GM19240 (cell line): ENCODE results near the gene TBC1D16.
"Not testable (repeated sequence)": the region's sequence is repeated elsewhere in the genome, so short reads cannot be mapped to it uniquely, and the experiment has no call there.

Experiments
- DNase-seq: peaks from one replicate; pipeline ENCODE4 v3.0.0; 2011; ENCODE audit warnings: low spot score; ENCODE audit not compliant: insufficient read length

Gene TBC1D16

DNA sequence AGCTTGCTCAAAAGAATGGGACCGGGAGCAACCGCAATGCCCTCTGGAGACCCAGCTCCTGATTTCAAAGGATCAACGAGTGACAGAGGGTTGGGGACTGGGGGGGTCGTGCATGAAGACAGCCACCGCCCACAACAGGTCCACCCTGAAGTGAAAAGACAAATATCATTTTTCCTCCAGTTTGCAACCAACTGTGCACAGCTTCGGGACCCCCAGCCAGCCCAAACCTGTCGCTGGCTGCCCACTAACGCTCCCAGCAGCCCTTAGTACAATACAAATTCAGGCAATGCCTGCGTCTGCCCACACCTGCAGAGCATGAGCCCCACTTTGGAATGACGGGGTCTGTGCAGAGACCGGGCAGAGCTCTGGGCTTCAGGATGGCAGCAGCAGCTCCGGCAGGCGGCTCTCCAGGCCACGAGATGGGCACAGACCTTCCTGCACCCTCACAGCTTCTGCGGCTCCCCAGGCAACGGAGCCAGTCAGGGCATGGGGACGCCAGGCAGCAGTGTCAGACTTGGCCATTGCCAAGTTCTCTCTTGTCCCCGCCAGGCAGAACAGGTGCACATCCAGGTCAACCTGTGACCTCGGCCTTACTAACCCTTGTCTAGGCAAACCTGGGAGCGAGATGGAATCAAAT, 60.1 kb downstream of the TBC1D16 start:
- DNase-seq: no peak

GRCh38 chr17:79974566-79975497, 60.8 kb downstream of the TBC1D16 start:
- DNase-seq: no peak

DNA sequence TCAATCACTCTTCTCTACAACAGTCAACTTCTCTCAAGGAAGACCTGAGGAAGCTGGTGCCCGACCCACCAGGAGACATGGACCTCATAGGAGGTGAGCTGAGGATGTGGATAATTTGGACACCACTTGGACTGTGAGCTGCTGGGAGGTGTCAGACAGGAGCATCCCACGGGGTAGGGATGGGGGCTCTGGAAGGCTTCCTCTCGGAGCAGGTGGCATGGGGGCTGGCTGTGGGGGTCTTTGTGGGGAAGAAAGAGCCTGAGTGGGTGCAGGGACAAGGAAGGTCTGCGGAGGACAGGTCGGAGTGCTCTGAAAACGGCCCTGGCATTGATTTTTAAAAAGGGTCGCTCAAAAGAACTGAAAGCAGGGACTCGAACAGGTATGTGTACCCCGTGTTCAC, 64.0 kb downstream of the TBC1D16 start:
- DNase-seq: no peak

DNA sequence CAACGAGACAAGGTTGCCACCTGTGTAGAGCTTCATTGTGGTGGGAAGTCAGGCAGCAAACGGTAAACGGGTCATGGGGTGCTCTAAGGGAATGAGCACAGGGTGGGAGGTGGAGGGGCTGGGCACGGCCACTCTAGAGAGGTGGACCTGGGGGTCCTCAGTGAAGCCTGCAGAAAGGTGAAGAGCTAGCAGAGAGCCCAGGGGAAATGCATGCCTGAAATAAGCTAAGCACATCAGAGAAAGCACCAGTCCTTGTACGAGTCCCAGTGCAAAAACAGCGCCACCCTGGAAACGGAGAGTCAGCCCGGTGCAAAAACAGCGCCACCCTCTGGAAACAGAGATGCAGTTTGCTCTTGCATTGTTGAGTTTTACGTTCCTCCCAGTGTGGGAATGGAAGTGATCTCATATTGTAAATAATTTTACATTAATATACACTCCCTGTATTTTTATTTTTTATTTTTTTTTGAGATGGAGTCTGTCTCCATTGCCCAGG, 65.0 kb downstream of the TBC1D16 start:
- DNase-seq: no peak

DNA sequence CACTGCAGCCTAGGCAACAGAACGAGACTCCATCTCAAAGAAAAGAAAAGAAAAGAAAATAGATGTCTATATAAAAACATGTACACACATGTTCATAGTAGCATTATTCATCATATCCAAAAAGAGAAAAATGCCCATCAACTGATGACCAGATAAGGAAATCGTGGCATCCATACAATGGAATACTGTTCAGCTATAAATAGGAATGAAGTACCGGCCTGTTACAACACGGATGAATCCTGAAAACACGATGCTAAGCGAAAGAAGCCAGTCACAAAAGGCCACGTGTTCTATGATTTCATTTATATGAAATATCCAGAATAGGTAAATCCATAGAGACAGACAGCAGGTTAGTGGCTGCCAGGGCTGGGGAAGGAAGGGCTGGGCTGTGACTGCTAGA, 65.8 kb downstream of the TBC1D16 start:
- DNase-seq: no peak

GRCh38 chr17:79968116-79968515, 67.6 kb downstream of the TBC1D16 start:
- no peak for DNase-seq

GRCh38 chr17:79966681-79967080, 69.0 kb downstream of the TBC1D16 start:
- no peak for DNase-seq

- DNase-seq: no peak
Measured at GRCh38 chr17:79965806-79966205, 69.9 kb downstream of the TBC1D16 start.

DNA sequence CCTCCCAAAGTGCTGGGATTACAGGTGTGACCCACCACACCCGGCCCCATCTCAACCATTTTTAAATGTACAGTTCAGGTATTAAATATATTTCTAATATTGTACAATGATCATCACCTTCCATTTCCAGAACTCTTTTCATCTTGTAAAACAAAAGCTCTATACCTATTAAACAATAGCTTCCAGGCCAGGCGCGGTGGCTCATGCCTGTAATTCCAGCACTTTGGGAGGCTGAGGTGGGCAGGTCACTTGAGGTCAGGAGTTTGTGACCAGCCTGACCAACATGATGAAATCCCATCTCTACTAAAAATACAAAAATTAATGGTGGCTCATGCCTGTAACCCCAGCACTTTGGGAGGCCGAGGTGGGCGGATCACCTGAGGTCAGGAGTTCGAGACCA, 73.2 kb downstream of the TBC1D16 start:
- DNase-seq: not testable (repeated sequence)

DNA sequence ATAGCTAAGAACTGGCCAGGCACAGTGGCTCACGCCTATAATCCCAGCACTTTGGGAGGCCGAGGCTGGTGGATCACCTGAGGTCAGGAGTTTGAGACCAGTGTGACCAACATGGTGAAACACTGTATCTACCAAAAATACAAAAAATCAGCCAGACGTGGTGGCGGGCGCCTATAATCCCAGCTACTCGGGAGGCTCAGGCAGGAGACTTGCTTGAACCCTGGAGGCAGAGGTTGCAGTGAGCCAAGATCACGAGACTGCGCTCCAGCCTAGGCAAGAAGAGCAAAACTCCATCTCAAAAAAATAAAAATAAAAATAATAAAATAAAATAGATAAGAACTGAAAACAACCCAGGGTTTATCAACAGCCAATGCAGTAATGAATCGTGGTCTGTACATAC, 74.1 kb downstream of the TBC1D16 start:
- not testable (repeated sequence) for DNase-seq

DNA sequence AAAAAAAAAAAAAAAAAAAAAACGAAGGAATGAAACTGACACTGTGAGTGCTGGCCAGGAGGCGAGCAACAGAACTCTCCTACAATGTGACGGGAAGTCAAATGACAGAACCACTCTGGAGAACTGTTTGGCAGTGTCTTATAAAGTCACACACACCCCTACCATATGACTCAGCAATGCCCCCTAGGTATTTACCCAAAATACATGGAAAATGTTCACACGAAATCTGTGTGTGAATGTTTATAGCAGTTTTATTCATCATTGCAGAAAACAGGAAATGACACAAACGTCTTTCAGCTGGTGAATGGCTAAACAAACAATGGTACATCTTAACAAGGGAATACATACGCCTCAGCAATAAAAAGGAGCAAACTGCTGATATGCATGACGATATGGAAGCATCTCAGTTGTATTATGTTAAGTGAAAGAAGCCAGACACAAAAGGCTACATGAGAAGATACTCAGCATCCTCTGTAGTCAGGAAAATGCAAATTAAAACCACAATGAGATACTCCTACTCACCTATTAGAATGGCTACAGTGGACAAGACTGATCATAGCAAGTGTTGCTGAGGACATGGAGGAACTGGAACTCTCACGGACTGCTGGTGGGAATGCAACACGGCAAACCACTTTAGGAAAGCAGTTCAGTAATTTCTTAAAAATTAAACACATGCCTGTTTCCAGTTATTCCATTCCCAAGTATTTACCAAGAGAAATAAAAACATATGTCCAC, 74.7 kb downstream of the TBC1D16 start:
- no peak for DNase-seq

DNA sequence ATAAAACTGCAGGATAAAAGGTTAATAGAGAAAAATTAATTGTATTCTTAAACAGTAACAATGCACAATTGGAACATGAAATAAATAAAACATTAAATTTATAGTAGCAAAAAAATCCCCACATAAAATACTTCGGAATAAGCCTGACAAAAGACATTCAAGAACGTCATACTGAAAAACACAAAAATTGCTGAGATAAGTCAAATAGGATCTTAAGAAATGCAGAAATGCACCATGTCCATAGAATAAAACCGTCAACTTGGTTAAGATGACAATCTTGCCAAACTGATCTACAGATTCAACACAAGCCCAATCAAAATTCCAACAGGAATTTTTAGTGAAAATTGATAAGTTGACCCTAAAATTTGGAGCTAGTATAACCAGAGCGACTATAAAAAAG, 76.6 kb downstream of the TBC1D16 start:
- no peak for DNase-seq

DNA sequence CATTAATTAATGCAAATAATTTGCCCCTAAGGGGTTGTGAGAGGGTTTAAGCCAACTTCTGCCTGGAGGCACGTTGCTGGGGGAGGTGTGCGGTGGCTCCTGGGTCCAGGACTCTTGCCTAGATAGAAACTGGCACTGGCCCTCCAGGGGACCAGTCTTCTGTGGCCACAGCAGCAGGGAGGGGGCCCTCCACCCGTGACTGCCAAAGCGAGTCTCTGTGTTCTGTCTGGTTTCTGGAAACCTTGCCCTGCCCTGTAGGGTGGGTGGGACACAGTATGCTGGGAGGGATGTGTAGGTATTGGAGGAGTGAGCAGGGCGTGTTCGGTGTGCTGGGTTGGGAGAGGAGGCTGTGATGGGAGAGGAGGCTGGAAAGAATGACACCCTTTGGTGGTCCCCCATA, 78.8 kb downstream of the TBC1D16 start:
- no peak for DNase-seq

- not testable (repeated sequence) for DNase-seq
Measured at GRCh38 chr17:79956441-79956735, 79.3 kb downstream of the TBC1D16 start.

DNA sequence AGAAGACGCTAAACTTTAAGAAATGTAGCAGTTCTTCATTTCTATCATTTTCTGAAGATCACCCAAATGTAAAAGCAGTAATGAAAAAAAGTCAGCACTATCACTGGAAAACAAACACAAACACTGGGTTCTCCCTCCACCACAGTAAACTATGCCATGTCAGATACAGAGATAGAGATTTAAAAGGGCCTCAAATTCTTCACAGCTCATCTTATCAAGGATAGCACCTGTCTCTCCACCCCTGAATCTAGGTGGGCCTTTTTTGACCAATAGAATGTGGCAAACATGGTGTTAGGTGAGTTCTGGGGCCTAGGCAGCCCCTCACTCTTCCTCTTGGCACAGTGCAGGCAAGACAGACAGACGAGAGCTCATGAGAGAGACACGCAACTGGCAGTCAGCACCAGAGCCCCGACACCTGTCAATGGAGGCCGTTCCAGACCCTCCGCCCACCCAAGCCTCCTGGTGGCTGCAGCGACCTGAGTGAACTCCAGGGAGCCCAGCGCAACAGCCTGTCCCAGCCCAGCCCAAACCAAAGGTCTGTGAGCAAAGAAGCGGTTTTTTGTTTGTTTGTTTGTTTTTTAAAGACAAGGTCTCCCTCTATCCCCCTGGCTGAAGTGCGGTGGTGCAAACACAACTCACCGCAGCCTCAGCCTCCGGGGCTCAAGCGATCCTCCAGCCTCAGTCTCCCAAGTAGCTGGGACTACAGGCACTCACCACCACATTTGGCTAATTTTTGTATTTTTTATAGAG, 79.8 kb downstream of the TBC1D16 start:
- no peak for DNase-seq

DNA sequence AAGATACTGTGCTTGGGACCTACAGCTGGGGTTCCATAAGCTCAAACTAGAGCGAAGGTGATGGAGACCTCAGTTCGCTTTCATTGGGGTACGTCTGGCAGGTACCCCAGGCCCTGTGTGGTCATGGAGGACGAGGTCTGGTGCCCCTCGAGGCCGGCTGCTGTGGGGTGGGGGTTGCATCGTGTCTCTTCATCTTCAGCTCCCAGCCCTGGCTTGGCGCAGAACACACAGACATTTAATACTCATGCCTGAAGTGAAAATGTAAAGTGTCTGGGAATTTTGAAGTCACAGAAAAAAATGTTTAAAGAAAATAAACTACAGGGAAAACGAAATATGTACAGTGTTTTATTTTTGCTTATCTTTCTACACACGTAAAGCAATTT, 80.5 kb downstream of the TBC1D16 start:
- no peak for DNase-seq

GRCh38 chr17:79954281-79955166, 81.1 kb downstream of the TBC1D16 start:
- no peak for DNase-seq

DNA sequence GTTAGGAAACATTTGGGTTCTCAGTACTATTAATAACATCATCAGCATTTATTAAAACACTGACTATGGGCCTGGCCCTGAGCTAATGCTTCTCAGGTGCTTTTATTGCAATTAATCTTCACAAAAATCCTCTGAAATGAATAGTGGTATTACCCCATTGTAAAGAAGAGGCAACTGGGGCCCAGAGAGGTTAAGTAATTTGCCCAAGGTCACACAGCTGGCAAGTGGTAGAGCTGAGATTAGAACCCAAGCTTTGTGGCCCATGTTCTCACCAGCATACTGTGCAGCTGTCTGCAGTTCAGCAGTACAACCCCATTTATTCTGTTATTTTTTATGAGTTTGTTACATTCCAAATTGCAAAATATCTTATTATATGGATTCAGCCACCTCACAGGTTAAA, 82.3 kb downstream of the TBC1D16 start:
- DNase-seq: no peak

DNA sequence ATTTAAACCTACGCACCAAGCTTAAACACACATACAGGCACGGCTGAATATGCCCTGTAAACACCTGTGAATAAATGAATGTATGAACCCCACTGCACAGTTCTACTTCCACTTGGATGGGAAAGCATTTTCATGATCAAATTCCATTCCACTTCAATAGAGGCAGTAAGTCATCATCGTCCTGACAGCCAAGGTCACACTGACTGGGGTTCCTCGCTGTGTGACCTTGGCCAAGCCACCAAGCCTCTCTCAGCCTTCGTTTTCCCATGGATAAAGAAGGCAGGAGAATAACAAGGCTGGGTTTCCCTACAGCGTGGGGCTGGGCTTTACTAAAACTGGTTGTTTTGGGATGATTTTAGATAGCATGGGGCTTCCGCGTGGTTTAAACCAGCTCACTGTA, 82.8 kb downstream of the TBC1D16 start:
- DNase-seq: no peak

GRCh38 chr17:79952265-79952877, 83.3 kb downstream of the TBC1D16 start:
- no peak for DNase-seq
